Mesothelial cell of epicardium (in vitro differentiated cells): ENCODE results near the gene TBC1D16. TPM values are rescaled to one million over a fixed set of nuclear protein-coding genes. Genes with fewer than 3 reads are reported as not detected.

Experiments
- DNase-seq, 2 experiments: peaks; one replicate each; pipeline ENCODE4 v3.0.0; 2021; ENCODE audit warnings: low spot score in 2 of 2; ENCODE audit not compliant: unreplicated experiment in 2 of 2
- H3K27ac Mint-ChIP-seq: 2 replicates; pipeline ENCODE4 v1.8.0; 2021; ENCODE audit warnings: mixed read lengths
- H3K27me3 Mint-ChIP-seq: 2 replicates; pipeline ENCODE4 v1.8.0; 2021; ENCODE audit warnings: low read depth, mixed read lengths
- H3K36me3 Mint-ChIP-seq: 2 replicates; pipeline ENCODE4 v1.8.0; 2021; ENCODE audit warnings: mixed read lengths
- H3K4me1 Mint-ChIP-seq: 2 replicates; pipeline ENCODE4 v1.8.0; 2021; ENCODE audit warnings: mixed read lengths
- H3K4me3 Mint-ChIP-seq: 2 replicates; pipeline ENCODE4 v1.8.0; 2021; ENCODE audit warnings: mild to moderate bottlenecking, moderate library complexity, mixed read lengths
- H3K9me3 Mint-ChIP-seq: 2 replicates; pipeline ENCODE4 v1.8.0; 2021; ENCODE audit warnings: mixed read lengths
- CTCF ChIP-seq: fragments of 200-600 bp; sonication (generic); IDR thresholded peaks from one replicate; pipeline ENCODE4 v1.5.0; 2021; ENCODE audit warnings: antibody characterized with exemption; ENCODE audit not compliant: unreplicated experiment
- total RNA-seq: library from RNA; stranded (reverse); gene quantifications from 3 replicates; pipeline ENCODE4 v1.2.1, GENCODE V29; 2021

Gene TBC1D16
- total RNA-seq, 1 donor from 2014 or later: 76.0 TPM

DNA sequence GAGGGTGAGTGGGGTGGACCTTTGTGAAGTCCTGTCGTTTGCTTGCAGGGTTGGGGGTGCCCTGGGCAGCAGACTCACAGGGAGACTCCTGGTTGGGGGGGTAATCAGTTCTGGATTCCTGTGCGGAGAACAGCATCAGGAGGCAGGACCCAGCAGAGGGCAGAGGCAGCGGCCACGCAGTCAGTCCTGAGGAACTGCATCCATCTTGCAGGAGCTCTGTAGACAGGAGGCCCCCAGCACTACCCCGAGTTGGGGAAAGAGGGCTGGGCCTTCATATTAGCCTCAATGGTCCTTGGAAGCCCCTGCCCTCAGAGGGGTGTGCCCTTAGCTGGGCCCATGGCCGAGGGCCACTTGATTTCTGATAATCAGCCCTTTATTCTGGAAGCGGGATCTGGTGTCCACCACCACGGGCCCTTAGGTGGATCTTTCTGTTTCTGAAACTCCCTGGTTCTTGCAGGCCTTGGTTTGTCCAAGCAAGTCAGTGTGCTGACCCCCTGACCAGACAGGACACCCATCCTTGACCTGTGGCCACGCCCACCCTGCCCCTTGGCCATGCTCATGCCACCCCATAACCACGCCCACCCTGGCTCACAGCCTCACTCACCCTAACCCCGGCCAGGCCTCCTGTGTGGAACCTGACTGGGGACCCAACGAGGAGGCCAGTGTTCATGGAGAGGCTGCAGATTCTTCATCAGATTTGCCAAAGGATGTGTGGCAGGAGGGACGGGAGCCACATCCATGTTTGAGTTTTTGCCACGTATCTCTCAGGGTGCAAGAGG, 122.9 kb downstream of the TBC1D16 start:
- H3K27ac Mint-ChIP-seq: no peak overlapping the region
- H3K4me3 Mint-ChIP-seq: no peak overlapping the region
- no peaks in the 10 kb centered on the region for H3K9me3 Mint-ChIP-seq
- no peaks in the 10 kb centered on the region for H3K4me1 Mint-ChIP-seq
- H3K27me3 Mint-ChIP-seq: peaks cover 21% of the 10 kb centered on the region
- TF ChIP-seq CTCF: no peak
- DNase-seq: no peak
- no peaks in the 10 kb centered on the region for H3K36me3 Mint-ChIP-seq

- Mint-ChIP-seq H3K4me1 (no peaks in the 10 kb centered on the region), H3K27ac (no peak overlapping the region), H3K27me3 (peaks cover 14% of the 10 kb centered on the region), H3K4me3 (no peak overlapping the region), H3K9me3 (no peaks in the 10 kb centered on the region), H3K36me3 (no peaks in the 10 kb centered on the region)
- TF ChIP-seq CTCF: no peak
- DNase-seq: no peak
Observed at GRCh38 chr17:79911430-79912399, 124.0 kb downstream of the TBC1D16 start.

- TF ChIP-seq CTCF: no peak
- Mint-ChIP-seq H3K4me1 (no peaks in the 10 kb centered on the region), H3K9me3 (no peaks in the 10 kb centered on the region), H3K36me3 (no peaks in the 10 kb centered on the region), H3K4me3 (no peak overlapping the region), H3K27ac (no peak overlapping the region), H3K27me3 (peaks cover 8% of the 10 kb centered on the region)
- no peak for DNase-seq
Observed at GRCh38 chr17:79910985-79911361, 124.7 kb downstream of the TBC1D16 start.

- no peak for TF ChIP-seq CTCF
- Mint-ChIP-seq H3K9me3 (no peaks in the 10 kb centered on the region), H3K27me3 (peaks cover 9% of the 10 kb centered on the region), H3K27ac (no peak overlapping the region), H3K4me1 (no peaks in the 10 kb centered on the region), H3K4me3 (no peak overlapping the region), H3K36me3 (no peaks in the 10 kb centered on the region)
- no peak for DNase-seq
Observed at GRCh38 chr17:79909121-79909520, 126.6 kb downstream of the TBC1D16 start.

DNA sequence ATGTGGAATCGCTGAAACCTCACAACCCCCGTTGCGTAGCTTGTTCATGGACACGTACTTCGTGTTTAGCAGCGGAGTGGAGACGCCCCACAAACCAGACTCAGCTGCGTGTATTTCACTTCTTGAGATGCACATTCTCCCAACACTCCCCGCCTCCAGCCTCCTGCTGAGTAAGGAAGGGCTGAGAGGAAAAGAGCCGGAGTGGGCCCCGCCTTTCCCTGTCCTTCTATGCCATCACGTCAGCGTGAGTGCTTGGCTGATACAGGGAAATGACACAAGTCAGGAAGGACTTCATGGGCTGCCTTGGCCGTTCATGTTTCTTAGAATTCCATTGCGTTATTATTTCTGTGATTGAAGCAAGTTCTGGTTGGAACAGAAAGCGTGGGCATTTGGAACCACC, 127.8 kb downstream of the TBC1D16 start:
- peaks cover 9% of the 10 kb centered on the region for H3K27me3 Mint-ChIP-seq
- no peak for DNase-seq
- no peak overlapping the region for H3K27ac Mint-ChIP-seq
- no peaks in the 10 kb centered on the region for H3K36me3 Mint-ChIP-seq
- H3K9me3 Mint-ChIP-seq: no peaks in the 10 kb centered on the region
- H3K4me3 Mint-ChIP-seq: no peak overlapping the region
- no peaks in the 10 kb centered on the region for H3K4me1 Mint-ChIP-seq
- TF ChIP-seq CTCF: no peak
